HG02885 (cell line): ENCODE measurements around the gene TMEM37.

Source experiments
- ATAC-seq: cut with Tn5 transposase; IDR thresholded peaks from one replicate; pipeline ENCODE4 v1.9.1; 2021; ENCODE audit warnings: mild to moderate bottlenecking; ENCODE audit not compliant: unreplicated experiment, poor library complexity

TMEM37 gene

GRCh38 chr2:119474371-119475224 lies 42.9 kb downstream of the TMEM37 start:
- ATAC-seq, result no peak

DNA sequence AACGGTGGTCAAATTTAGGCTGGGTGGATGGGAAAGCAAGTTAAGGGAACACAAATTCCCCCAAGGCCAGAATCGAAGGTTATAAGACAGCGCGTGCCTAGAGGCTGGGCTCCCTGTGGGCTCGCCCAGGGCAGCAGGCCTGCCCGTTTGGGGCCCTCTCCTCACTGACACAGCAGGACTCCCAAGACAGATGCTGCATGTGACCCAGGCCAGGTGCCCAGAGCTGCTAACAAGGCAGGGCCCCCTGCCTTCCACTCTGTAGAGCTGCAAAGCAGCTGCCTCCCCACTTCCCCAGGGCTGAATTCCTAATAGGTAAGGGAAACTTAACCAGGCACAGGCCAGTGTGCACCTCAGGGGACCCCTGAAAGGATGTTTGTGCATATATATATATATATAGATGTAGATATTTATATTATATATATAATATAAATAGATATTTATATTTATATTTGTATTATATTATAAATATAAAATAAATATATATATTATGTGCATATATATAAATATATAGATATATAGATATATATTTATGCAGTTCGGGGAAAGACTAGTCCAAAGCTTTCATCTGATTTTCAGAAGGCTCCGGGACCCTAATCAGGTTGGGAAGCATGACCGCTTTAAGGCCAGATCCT lies 43.7 kb downstream of the TMEM37 start:
- ATAC-seq, result no peak

- no peak for ATAC-seq
Observed at GRCh38 chr2:119475857-119476244, 44.2 kb downstream of the TMEM37 start.

DNA sequence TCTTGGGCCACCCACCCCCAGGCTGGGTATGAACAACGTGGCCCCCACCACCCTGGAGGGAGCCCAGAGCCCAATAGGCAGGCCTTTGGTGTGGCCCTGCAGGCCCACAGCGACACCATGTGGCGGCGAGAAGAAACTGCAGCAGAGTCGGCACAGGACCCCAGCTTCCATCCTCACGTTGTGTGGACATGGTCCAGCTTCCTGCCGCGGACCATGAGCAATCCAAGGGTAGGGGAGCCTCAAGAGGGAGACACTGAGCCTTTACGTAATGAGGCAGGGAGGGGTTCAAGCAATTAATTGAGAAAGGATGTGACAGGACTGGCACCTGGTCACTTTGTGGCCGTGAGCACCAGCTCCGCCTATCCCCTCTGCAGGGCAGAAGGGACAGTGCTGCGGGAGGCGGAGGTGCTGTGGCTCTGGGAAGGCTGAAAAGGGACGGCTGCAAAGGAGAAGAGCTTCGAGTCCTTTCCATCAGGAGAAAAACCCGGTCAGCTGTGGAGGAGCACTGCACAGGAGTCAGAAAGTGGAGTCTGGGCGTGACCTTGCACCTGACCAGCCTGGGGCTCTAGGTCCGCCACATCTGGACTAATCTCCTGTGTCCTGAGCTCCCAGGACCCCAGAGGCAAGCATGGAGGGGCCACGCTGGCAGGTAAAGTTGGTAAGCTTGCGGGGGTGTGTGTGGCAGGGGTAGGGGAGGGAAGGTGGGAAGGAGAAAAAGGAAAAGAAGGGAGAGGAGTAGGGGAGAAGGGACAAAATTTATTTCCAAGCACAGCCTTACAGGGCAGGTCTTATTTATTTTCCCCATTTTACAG lies 44.9 kb downstream of the TMEM37 start:
- ATAC-seq, result peak; percentile 85

- ATAC-seq, result no peak
Observed at GRCh38 chr2:119477113-119477505, 45.5 kb downstream of the TMEM37 start.

- no peak for ATAC-seq
Observed at GRCh38 chr2:119478188-119478977, 46.7 kb downstream of the TMEM37 start.

DNA sequence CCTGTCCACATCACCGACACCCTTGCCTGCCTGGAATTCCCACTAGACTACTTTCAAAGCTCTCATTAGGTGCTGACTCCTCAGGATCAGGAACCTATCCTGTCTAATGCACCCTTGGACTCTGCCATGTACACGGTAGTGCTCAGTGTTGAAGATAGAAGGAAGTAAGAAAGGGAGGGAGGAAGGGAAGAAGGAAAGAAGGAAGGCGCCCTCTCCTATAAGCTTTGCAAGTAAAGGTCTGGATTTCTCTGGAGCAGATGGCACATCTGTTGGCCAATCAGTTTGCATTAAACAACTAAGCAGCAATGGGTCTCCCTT lies 47.3 kb downstream of the TMEM37 start:
- ATAC-seq, result no peak

GRCh38 chr2:119480184-119480583 lies 48.5 kb downstream of the TMEM37 start:
- no peak for ATAC-seq

DNA sequence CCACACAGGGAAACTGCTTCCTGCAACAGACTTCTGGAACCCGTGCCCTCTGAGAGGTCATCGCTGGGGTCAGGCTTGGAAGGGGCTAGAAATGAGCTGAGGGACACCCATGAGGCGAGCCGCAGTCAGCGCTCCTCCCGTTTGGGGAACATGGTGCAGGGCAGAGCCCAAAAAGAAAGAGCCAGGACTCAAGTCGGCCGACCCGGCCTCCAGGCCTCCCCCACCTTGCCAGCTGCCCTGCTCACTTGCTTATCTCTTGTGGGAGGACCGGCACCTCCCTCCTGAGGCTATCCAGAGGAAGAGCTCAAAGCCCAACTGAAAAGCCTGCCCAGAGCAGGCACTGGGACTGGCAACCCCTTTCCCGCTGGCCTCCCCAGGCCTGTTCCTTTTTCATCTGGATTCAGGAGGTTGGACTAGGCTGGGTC lies 49.1 kb downstream of the TMEM37 start:
- ATAC-seq, result no peak

- ATAC-seq, result no peak
Observed at GRCh38 chr2:119481501-119482455, 50.1 kb downstream of the TMEM37 start.

- ATAC-seq, result no peak
Observed at GRCh38 chr2:119482481-119483394, 51.1 kb downstream of the TMEM37 start.

GRCh38 chr2:119483395-119483753 lies 51.7 kb downstream of the TMEM37 start:
- ATAC-seq, result no peak

DNA sequence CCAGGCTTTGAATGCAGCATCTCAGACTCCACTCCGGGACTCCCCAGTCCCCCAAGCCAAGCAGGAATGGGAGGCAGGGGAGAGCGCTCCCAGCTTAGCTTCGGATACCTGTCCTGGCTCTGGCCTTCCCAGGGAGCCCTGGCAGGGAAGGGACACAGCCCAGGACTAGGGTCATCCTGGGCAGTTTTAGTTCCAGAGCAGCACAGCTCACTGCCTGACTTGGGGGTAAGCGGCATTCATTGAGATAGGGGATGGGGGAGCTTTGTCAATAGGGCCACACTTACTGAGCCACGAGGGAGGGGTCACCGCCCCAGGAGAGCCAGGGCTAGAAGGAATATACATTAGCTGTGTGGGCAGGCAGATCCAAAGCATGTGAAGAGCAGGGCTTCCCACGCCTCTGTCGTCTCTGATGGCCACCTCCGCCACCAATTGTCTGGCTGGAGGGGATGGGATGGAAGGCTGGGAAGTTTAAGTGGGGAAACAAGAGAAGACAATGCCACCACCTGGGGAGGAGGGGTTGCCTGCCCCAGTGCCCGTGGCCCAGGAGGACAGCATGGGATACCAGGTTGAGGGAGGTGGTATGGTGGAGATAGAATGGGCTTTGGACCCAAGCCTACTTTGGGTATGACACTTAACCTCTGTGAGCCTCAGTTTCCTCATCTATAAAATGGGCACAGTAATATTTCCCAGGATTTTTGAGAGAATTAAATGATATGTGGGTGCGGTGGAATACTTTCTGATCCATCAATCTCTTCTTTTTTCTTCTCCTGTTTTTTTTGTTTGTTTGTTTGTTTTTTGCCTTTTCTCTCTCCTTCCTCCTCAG lies 52.5 kb downstream of the TMEM37 start:
- ATAC-seq, result no peak

DNA sequence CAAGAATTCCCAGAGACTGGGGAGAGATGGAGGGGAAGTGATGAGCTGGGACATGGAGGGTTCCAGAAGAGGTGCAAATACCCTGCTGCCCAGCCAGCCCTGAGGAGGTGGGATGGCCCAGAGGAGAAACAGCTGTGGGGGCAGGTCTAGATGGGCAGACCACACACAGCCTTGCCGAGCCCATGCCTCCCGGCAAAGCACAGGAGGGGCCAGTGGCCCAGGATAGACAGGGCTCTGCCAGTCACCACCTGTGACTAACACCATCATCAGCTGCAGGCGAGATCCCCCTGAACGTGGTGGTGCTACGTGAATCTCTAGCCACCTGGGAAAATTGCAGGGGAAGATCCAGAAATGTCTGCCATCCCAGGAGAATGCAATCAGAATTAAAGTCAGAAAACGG lies 53.2 kb downstream of the TMEM37 start:
- no peak for ATAC-seq

- ATAC-seq, result no peak
Observed at GRCh38 chr2:119485336-119486110, 53.9 kb downstream of the TMEM37 start.

DNA sequence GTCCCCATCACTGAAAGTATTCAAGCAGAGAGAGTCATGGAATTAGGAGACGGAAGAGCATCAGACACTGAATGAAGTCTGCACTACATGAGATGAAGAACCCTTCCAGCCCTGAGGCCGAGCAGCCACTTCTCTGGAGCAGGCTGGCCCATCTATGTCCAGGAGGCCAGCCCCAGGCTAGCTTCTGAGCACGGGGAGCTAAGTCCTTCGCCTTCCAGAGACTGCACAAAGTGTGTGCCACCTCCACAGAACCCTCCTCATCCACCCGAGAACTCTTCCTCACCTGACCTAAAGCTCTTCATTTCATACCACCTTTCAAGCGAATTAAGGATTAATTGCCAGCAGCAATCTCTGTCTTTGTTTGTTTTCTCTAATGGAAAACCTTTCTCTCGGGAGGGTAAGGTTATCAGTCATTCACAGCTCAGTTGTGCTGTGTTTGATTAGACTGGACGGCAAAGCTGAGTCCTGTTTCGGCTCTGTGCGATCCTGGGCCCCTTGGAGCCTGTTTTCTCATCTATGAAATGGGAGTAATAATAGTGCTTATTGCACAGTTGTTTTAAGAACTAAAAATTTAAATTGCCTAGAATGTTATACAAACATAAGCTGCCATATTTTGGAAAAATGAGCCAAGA lies 54.7 kb downstream of the TMEM37 start:
- no peak for ATAC-seq
